Esophagus squamous epithelium (tissue), 4 donors: Measurements from ENCODE around the gene PLEKHA7.

Experiments
- POLR2A ChIP-seq, 4 donors: fragments of 450-650 bp; IDR thresholded peaks; one replicate each; pipeline ENCODE4 v1.6.1; 2017; ENCODE audit warnings: antibody characterized with exemption in 4 of 4, mild to moderate bottlenecking in 4 of 4, moderate library complexity in 3 of 4
- TF ChIP-seq, protein P1 (sequence below), 6 experiments: fragments of 450-650 bp in 4 of 6; fragments of 200-600 bp in 2 of 6; sonication (generic) in 2 of 6; IDR thresholded peaks; one replicate each; pipeline ENCODE4 v1.5.1; 2016 to 2019; ENCODE audit warnings: antibody characterized with exemption in 6 of 6, mild to moderate bottlenecking in 4 of 6, moderate library complexity in 4 of 6

DNA sequence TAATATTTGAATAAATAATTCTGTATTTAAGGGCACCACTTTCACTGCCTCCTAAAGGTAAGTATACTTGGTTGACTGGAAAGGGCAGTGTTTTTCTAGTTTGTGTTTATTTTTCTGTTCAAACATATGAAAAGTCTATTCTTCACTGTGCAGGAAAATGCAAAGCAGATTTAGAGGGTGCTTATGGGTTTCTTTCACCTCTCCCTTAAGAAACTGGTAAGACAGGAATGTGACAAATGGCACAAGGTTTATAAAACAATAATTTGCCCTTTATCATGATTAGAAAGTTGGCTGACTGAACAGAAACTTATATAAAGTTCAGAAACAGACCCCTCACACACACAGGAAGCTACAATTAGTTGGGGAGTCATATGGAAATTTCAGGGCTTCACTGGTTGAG lies 60.6 kb downstream of the PLEKHA7 start:
- TF ChIP-seq, protein P1, sequence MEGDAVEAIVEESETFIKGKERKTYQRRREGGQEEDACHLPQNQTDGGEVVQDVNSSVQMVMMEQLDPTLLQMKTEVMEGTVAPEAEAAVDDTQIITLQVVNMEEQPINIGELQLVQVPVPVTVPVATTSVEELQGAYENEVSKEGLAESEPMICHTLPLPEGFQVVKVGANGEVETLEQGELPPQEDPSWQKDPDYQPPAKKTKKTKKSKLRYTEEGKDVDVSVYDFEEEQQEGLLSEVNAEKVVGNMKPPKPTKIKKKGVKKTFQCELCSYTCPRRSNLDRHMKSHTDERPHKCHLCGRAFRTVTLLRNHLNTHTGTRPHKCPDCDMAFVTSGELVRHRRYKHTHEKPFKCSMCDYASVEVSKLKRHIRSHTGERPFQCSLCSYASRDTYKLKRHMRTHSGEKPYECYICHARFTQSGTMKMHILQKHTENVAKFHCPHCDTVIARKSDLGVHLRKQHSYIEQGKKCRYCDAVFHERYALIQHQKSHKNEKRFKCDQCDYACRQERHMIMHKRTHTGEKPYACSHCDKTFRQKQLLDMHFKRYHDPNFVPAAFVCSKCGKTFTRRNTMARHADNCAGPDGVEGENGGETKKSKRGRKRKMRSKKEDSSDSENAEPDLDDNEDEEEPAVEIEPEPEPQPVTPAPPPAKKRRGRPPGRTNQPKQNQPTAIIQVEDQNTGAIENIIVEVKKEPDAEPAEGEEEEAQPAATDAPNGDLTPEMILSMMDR (IDR thresholded peaks at IDR 0.05), result no peak
- no peak for TF ChIP-seq POLR2A (IDR thresholded peaks at IDR 0.05)
